ENCODE measurements around the gene SMYD4. TPM values are rescaled to one million over a fixed set of nuclear protein-coding genes. Genes with fewer than 3 reads are reported as not detected.
"Not testable (repeated sequence)": the region's sequence is repeated elsewhere in the genome, so short reads cannot be mapped to it uniquely, and the experiment has no call there.

SMYD4 gene
- total RNA-seq, 1 donor from 2014 or later = 16.7 TPM

- no peaks in the 10 kb centered on the region for H3K27me3 ChIP-seq
- intact Hi-C loops (cut with DNase I) = no loop called here
- DNase-seq (ENCODE audit: extremely low spot score in 2 of 2) = no peak
Measured at GRCh38 chr17:1800240-1800639, 29.5 kb downstream of the SMYD4 start.

GRCh38 chr17:1797846-1798245 lies 31.9 kb downstream of the SMYD4 start:
- H3K4me1 ChIP-seq; H3K4me3 ChIP-seq; H3K27ac ChIP-seq; H3K27me3 ChIP-seq; H3K9me3 ChIP-seq; DNase-seq (ENCODE audit: extremely low spot score in 2 of 2); intact Hi-C loops (cut with DNase I): not testable (repeated sequence)
- peaks cover 0 to 13% of the 10 kb centered on the region in 2 donors for H3K36me3 ChIP-seq

More at GRCh38 chr17:1800240-1800639, 29.5 kb downstream of the SMYD4 start:
- Histone ChIP-seq H3K27ac (no peak overlapping the region), H3K4me1 (no peaks in the 10 kb centered on the region), H3K9me3 (no peaks in the 10 kb centered on the region), H3K36me3 (peaks cover 0 to 20% of the 10 kb centered on the region in 2 donors), H3K4me3 (no peak overlapping the region)
- TF ChIP-seq POLR2AphosphoS5 (IDR thresholded peaks at IDR 0.05; ENCODE audit: insufficient read depth in 1 of 2, low read depth in 1 of 2) = no peak
- no peak for TF ChIP-seq POLR2A (IDR thresholded peaks at IDR 0.05)
- TF ChIP-seq CTCF (IDR thresholded peaks at IDR 0.05) = no peak

- TF ChIP-seq CTCF (IDR thresholded peaks at IDR 0.05) = no peak
- no peak for TF ChIP-seq POLR2A (IDR thresholded peaks at IDR 0.05)
- no peak for TF ChIP-seq POLR2AphosphoS5 (IDR thresholded peaks at IDR 0.05; ENCODE audit: insufficient read depth in 1 of 2, low read depth in 1 of 2)
- peak overlapping the region; percentile 41 for H3K27ac ChIP-seq
- H3K4me3 ChIP-seq = no peak overlapping the region
- no peaks in the 10 kb centered on the region for H3K4me1 ChIP-seq
- no peaks in the 10 kb centered on the region for H3K9me3 ChIP-seq
- no peaks in the 10 kb centered on the region for H3K27me3 ChIP-seq
- H3K36me3 ChIP-seq = peaks cover 0 to 10% of the 10 kb centered on the region in 2 donors
- intact Hi-C loops (cut with DNase I) = no loop called here
- no peak for DNase-seq (ENCODE audit: extremely low spot score in 2 of 2)
Measured at GRCh38 chr17:1797323-1797722, 32.4 kb downstream of the SMYD4 start.

GRCh38 chr17:1796800-1797199 lies 32.9 kb downstream of the SMYD4 start:
- Histone ChIP-seq H3K4me3 (no peak overlapping the region), H3K36me3 (peaks cover 0 to 10% of the 10 kb centered on the region in 2 donors), H3K4me1 (no peaks in the 10 kb centered on the region), H3K9me3 (no peaks in the 10 kb centered on the region), H3K27me3 (no peaks in the 10 kb centered on the region), H3K27ac (peak overlapping the region; percentile 64)
- DNase-seq (ENCODE audit: extremely low spot score in 2 of 2) = no peak
- intact Hi-C loops (cut with DNase I) = no loop called here
- TF ChIP-seq CTCF (IDR thresholded peaks at IDR 0.05) (no peak), POLR2AphosphoS5 (IDR thresholded peaks at IDR 0.05; ENCODE audit: insufficient read depth in 1 of 2, low read depth in 1 of 2) (peak in 1 of 2 donors; percentile 86)

GRCh38 chr17:1793447-1793806 lies 36.3 kb downstream of the SMYD4 start:
- Histone ChIP-seq H3K27ac (peak overlapping the region; percentile 57), H3K4me1 (no peaks in the 10 kb centered on the region), H3K9me3 (no peaks in the 10 kb centered on the region), H3K4me3 (no peak overlapping the region), H3K27me3 (no peaks in the 10 kb centered on the region), H3K36me3 (no peaks in the 10 kb centered on the region)
- no peak for DNase-seq (ENCODE audit: extremely low spot score in 2 of 2)
- TF ChIP-seq CTCF (IDR thresholded peaks at IDR 0.05) = no peak
- TF ChIP-seq POLR2A (IDR thresholded peaks at IDR 0.05) = no peak
- TF ChIP-seq POLR2AphosphoS5 (IDR thresholded peaks at IDR 0.05; ENCODE audit: insufficient read depth in 1 of 2, low read depth in 1 of 2) = peak in 1 of 2 donors; percentile 73
- intact Hi-C loops (cut with DNase I) = no loop called here
